HCT116 (cell line): ENCODE results near the gene AOPEP.

Experiments used
- CTCF ChIP-seq, 3 experiments: fragments of 200-600 bp in 1 of 3; sonication (generic) in 1 of 3; IDR thresholded peaks in 2 of 3; conservative IDR thresholded peaks in 1 of 3; 2 replicates each; pipeline ENCODE4 v1.5.1; 2012 to 2017; ENCODE audit warnings: low read depth in 2 of 3, low read length in 2 of 3, antibody characterized with exemption in 1 of 3, borderline replicate concordance in 1 of 3, control low read depth in 1 of 3, mild to moderate bottlenecking in 1 of 3, mixed read lengths in 1 of 3, mixed run types in 1 of 3, moderate library complexity in 1 of 3; ENCODE audit not compliant: insufficient read depth in 1 of 3
- EZH2 ChIP-seq: fragments of 200-600 bp; sonication (generic); IDR thresholded peaks from 2 replicates; pipeline ENCODE4 v1.6.1; 2017; ENCODE audit warnings: antibody characterized with exemption, mixed run types
- EZH2phosphoT487 ChIP-seq: fragments of 200-600 bp; IDR thresholded peaks from 2 replicates; pipeline ENCODE4 v1.6.1; 2018; ENCODE audit warnings: antibody characterized with exemption, borderline replicate concordance
- POLR2A ChIP-seq: IDR thresholded peaks from 2 replicates; pipeline ENCODE4 v1.7.0; 2011; ENCODE audit warnings: borderline replicate concordance; ENCODE audit not compliant: insufficient read depth, insufficient read length; ENCODE audit errors: extremely low read depth
- POLR2AphosphoS5 ChIP-seq: IDR thresholded peaks from 2 replicates; pipeline ENCODE4 v1.6.1; 2011; ENCODE audit warnings: mild to moderate bottlenecking, low read depth, low read length, moderate library complexity
- YY1 ChIP-seq: IDR thresholded peaks from 2 replicates; pipeline ENCODE4 v1.6.1; 2011; ENCODE audit warnings: low read length, low read depth, moderate library complexity, mild to moderate bottlenecking; ENCODE audit not compliant: insufficient replicate concordance; ENCODE audit errors: extremely low read depth

DNA sequence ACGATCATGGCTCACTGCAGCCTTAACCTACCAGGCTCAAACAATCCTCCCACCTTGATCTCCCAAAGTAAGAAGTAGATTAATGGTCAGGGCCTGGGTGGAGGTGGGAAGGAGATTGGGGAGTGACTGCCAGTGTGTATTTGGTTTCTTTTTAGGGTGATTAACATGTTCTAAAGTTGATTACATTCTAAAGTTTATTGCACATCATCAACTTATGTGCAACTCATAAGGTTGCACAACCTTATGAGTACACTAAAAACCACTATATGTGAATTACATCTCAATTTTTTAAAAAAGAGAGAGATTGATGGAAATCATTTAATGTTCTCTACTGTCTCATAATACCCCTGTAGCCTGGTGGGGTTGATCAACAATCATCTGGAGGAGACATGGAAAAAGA, 218.1 kb downstream of the AOPEP start:
- TF ChIP-seq EZH2: no peak
- TF ChIP-seq EZH2phosphoT487: no peak
- TF ChIP-seq CTCF (IDR thresholded peaks at IDR 0.05 in 2 of 3, conservative IDR thresholded peaks at IDR 0.05 in 1 of 3; ENCODE audit: borderline replicate concordance in 1 of 3, insufficient read depth in 1 of 3, low read depth in 2 of 3, low read length in 2 of 3): no peak
- TF ChIP-seq POLR2A: no peak
- no peak for TF ChIP-seq YY1
- no peak for TF ChIP-seq POLR2AphosphoS5
